Spleen (tissue), 11 donors: ENCODE results near the gene PCARE. TPM values are rescaled to one million over a fixed set of nuclear protein-coding genes. Genes with fewer than 3 reads are reported as not detected.

Experiments used
- DNase-seq: peaks from one replicate; pipeline ENCODE4 v3.0.0-alpha.2; 2020
- H3K27ac ChIP-seq, 8 donors: fragments of 200-600 bp; sonication (generic) in 7 of 8; 1 replicate in 4 of 8; 2 replicates in 4 of 8; pipeline versions ENCODE4 v1.5.0 to v1.8.0; 2016 to 2021; ENCODE audit warnings: inconsistent platforms in 4 of 8, mild to moderate bottlenecking in 4 of 8, moderate library complexity in 1 of 8
- H3K27me3 ChIP-seq, 7 donors: fragments of 200-600 bp; sonication (generic) in 6 of 7; replicated peaks in 1 of 7; 1 replicate in 4 of 7; 2 replicates in 3 of 7; pipeline versions ENCODE4 v1.5.0 to v1.8.0; 2016 to 2021; ENCODE audit warnings: inconsistent platforms in 3 of 7, mild to moderate bottlenecking in 1 of 7
- H3K36me3 ChIP-seq, 6 donors: fragments of 200-600 bp; sonication (generic) in 5 of 6; 1 replicate in 4 of 6; 2 replicates in 2 of 6; pipeline versions ENCODE4 v1.5.0 to v1.8.0; 2016 to 2021; ENCODE audit warnings: inconsistent platforms in 2 of 6
- H3K4me1 ChIP-seq, 6 donors: fragments of 200-600 bp; sonication (generic) in 5 of 6; 1 replicate in 3 of 6; 2 replicates in 3 of 6; pipeline versions ENCODE4 v1.5.0 to v1.8.0; 2016 to 2021; ENCODE audit warnings: inconsistent platforms in 3 of 6
- H3K4me3 ChIP-seq, 8 donors: fragments of 200-600 bp; sonication (generic) in 7 of 8; 1 replicate in 4 of 8; 2 replicates in 4 of 8; pipeline versions ENCODE4 v1.5.0 to v1.8.0; 2016 to 2021; ENCODE audit warnings: inconsistent platforms in 4 of 8, mild to moderate bottlenecking in 4 of 8, moderate library complexity in 2 of 8
- H3K9me3 ChIP-seq, 8 donors: fragments of 200-600 bp; sonication (generic) in 7 of 8; 1 replicate in 4 of 8; 2 replicates in 4 of 8; pipeline versions ENCODE4 v1.5.0 to v1.8.0; 2016 to 2021; ENCODE audit warnings: inconsistent platforms in 4 of 8
- POLR2A ChIP-seq, 3 donors: fragments of 450-650 bp; IDR thresholded peaks; one replicate each; pipeline ENCODE4 v1.5.1; 2017; ENCODE audit warnings: antibody characterized with exemption in 3 of 3, mild to moderate bottlenecking in 1 of 3
- POLR2AphosphoS5 ChIP-seq, 3 donors: sonication (generic); formaldehyde crosslinking; IDR thresholded peaks; one replicate each; pipeline ENCODE4 v1.5.1; 2017; ENCODE audit warnings: antibody characterized with exemption in 3 of 3
- WGBS, 5 donors: extraction: QIAGEN DNeasy Blood & Tissue Kit in 3 of 5; methylation state at CpG; one replicate each; pipeline versions ENCODE4 v1.1.5 to v1.1.7; 2013 to 2018; 5-methylcytosine and 5-hydroxymethylcytosine counted together
- intact Hi-C: fragments of 100-400 bp; cut with DNase I; formaldehyde crosslinking; loops from one replicate; pipeline ENCODE4 v1.15.0; 2023; ENCODE audit warnings: low total_unique reads
- polyA plus RNA-seq, 3 donors: library from polyadenylated mRNA; stranded (reverse); fragments of 200-250 nt; gene quantifications; one replicate each; pipeline ENCODE4 v1.2.1, GENCODE V29; 2013
- total RNA-seq, 7 donors: library from RNA; depleted of rRNA in 3 of 7; stranded (reverse); fragments of >200 nt in 3 of 7; fragmentation: NEBNext Ultra II Directional in 4 of 7; extraction: Animal tissue kit (Norgen Biotek cat#: 25700) in 4 of 7; gene quantifications; one replicate each; pipeline versions ENCODE4 v1.1.0 to v1.2.1, GENCODE V29; 2016 to 2021
- TF ChIP-seq, protein P1 (sequence below), 11 experiments: fragments of 200-600 bp in 7 of 11; fragments of 450-650 bp in 4 of 11; sonication (generic) in 4 of 11; IDR thresholded peaks in 8 of 11; conservative IDR thresholded peaks in 3 of 11; 1 replicate in 7 of 11; 2 replicates in 4 of 11; pipeline versions ENCODE4 v1.4.0 to v1.8.0; 2016 to 2021; ENCODE audit warnings: antibody characterized with exemption in 11 of 11, inconsistent platforms in 4 of 11, mild to moderate bottlenecking in 1 of 11
- donor health status: healthy with polysubstance abuse.
- donor health status: DM: no; HTN: no; CAD: no; lungs with moderate emphysema.
- donor health status: DM: no; HTN: no; CAD: no.
- donor health status: Bipolar disorder and iron deficiency.
- donor health status: healthy.
- donor health status: DM: no; HTN: no; CAD: no.
- donor health status: DM: yes; HTN: yes; CAD: no.

Gene PCARE
- total and polyA plus RNA-seq, 10 donors: not detected

DNA sequence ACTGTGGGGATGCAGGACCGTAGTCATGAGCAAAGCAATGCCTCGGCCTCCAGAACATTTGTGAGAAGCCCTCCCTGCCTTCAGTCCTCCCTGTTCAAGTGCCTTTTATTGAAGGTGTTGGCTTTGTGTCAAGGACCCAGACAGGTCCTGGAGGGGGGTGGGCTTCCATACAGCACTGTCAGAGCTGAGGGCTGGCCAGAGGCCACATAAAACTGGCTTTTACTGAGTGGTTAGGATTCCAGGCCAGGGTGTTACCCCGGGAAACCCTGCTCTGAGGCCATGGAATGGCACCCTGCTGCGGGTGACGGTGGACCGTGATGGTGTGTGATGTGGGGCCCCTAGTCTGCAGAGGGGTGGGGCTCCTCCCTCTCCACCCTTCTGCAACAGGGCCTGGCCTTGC lies 51.6 kb downstream of the PCARE start:
- no peaks in the 10 kb centered on the region for H3K9me3 ChIP-seq
- no peak overlapping the region for H3K4me3 ChIP-seq
- WGBS, 5 donors: 79 to 91% (median 90%) methylated on average over 5 to 6 of the region's 6 CpGs
- H3K4me1 ChIP-seq: peaks cover 0 to 14% (median 4%) of the 10 kb centered on the region in 6 donors
- no peak for TF ChIP-seq POLR2AphosphoS5 (IDR thresholded peaks at IDR 0.05)
- TF ChIP-seq POLR2A (IDR thresholded peaks at IDR 0.05): no peak
- TF ChIP-seq, protein P1, sequence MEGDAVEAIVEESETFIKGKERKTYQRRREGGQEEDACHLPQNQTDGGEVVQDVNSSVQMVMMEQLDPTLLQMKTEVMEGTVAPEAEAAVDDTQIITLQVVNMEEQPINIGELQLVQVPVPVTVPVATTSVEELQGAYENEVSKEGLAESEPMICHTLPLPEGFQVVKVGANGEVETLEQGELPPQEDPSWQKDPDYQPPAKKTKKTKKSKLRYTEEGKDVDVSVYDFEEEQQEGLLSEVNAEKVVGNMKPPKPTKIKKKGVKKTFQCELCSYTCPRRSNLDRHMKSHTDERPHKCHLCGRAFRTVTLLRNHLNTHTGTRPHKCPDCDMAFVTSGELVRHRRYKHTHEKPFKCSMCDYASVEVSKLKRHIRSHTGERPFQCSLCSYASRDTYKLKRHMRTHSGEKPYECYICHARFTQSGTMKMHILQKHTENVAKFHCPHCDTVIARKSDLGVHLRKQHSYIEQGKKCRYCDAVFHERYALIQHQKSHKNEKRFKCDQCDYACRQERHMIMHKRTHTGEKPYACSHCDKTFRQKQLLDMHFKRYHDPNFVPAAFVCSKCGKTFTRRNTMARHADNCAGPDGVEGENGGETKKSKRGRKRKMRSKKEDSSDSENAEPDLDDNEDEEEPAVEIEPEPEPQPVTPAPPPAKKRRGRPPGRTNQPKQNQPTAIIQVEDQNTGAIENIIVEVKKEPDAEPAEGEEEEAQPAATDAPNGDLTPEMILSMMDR (IDR thresholded peaks at IDR 0.05 in 8 of 11, conservative IDR thresholded peaks at IDR 0.05 in 3 of 11): no peak
- peaks cover 0 to 12% (median 0%) of the 10 kb centered on the region in 6 donors for H3K36me3 ChIP-seq
- H3K27ac ChIP-seq: no peak overlapping the region
- DNase-seq: no peak
- no peaks in the 10 kb centered on the region for H3K27me3 ChIP-seq
- intact Hi-C loops: no loop called here

DNA sequence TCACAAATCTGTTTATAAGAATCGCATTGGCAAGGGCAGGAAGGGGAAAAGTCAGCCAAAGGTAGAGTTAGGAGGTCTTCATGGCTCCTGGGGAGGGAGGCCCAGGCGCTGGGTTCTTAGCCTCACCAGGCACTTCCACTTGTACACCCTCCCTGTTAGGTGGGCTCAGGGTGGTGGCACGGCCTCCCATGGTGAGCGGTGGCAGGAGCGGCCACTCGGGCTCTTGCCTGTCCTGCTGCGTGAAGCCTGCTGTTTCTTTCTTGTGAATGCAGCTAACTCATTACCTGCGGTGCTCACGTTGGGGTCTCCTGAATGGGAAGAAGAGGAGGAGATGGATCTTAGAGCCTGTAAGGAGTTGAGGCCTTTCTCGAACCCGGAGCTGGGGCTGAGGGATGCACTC lies 52.4 kb downstream of the PCARE start:
- Histone ChIP-seq H3K27me3 (no peaks in the 10 kb centered on the region), H3K27ac (no peak overlapping the region), H3K36me3 (peaks cover 0 to 10% (median 0%) of the 10 kb centered on the region in 6 donors), H3K4me3 (no peak overlapping the region), H3K4me1 (peaks cover 0 to 21% (median 12%) of the 10 kb centered on the region in 6 donors), H3K9me3 (no peaks in the 10 kb centered on the region)
- DNase-seq: no peak
- TF ChIP-seq POLR2A (IDR thresholded peaks at IDR 0.05): no peak
- WGBS, 5 donors: 87 to 97% (median 91%) methylated on average over 11 of the region's 11 CpGs
- intact Hi-C loops: no loop called here

DNA sequence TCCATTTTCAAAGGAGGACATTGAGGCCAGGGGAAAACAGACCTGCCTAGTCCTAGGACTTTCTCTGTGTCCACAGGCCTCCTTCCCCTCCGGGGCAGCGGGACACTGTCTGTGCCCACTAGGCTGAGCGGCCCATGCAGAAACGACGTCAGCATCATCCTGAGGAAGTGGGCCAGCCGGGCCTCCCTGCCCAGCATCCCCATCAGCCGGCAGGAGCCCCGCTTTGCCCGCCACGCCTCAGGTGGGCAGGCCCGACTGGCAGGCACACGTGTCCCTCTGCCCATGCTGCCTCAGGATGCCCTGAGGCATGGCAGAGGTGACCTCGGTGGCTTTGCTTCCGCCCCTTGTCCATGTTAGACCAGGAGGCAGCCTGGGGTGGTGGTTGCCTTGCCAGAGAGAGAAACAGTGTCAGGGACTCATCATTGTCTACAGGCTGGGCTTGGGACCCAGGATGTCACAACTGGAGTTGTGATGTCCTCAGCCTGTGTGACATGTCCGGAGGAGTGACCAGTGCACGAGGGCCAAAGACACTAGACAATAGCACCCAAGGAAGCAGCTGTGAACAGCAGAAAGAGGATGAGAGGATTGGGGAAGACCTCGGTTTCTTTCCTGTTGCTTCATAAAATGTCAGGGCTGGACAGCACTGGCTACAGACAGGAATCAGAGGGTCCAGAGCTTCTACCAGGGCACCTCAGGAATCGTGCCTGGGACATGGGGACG lies 56.4 kb downstream of the PCARE start:
- no peaks in the 10 kb centered on the region for H3K9me3 ChIP-seq
- peak overlapping the region; percentile 58 to 94 (median 79) for H3K27ac ChIP-seq
- H3K4me3 ChIP-seq: no peak overlapping the region
- no peaks in the 10 kb centered on the region for H3K27me3 ChIP-seq
- intact Hi-C loops: no loop called here
- TF ChIP-seq POLR2AphosphoS5 (IDR thresholded peaks at IDR 0.05): peak in 1 of 3 donors; percentile 15
- TF ChIP-seq, protein P1 (IDR thresholded peaks at IDR 0.05 in 8 of 11, conservative IDR thresholded peaks at IDR 0.05 in 3 of 11): no peak
- DNase-seq: peak; percentile 71
- peaks cover 14 to 62% (median 47%) of the 10 kb centered on the region in 6 donors for H3K4me1 ChIP-seq
- peaks cover 0 to 6% (median 0%) of the 10 kb centered on the region in 6 donors for H3K36me3 ChIP-seq
- 66 to 86% (median 78%) methylated on average over 13 to 19 of the region's 19 CpGs for WGBS, 5 donors

DNA sequence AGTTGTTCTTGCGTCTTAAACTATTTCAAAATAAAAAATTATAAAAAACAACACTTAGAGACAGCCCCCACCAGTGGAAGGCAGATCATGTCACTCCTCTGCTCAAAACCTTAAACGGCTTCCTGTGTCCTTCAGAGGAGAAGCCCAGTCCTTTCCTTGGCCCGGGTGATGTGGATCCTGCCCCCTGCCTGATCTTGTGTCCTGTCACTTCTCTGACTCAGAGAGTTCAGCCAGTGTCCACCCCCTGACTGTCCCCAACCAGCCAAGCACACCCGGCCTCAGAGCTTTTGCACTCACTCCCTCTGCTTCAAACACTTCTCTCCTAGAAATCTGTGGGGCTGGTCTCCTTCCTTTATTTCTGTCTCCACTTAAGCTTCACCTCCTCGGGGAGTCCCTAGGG lies 57.8 kb downstream of the PCARE start:
- no peaks in the 10 kb centered on the region for H3K9me3 ChIP-seq
- TF ChIP-seq, protein P1 (IDR thresholded peaks at IDR 0.05 in 8 of 11, conservative IDR thresholded peaks at IDR 0.05 in 3 of 11): no peak
- no peak for TF ChIP-seq POLR2A (IDR thresholded peaks at IDR 0.05)
- TF ChIP-seq POLR2AphosphoS5 (IDR thresholded peaks at IDR 0.05): no peak
- H3K36me3 ChIP-seq: no peaks in the 10 kb centered on the region
- peak overlapping the region; percentile 58 to 94 (median 79) for H3K27ac ChIP-seq
- peaks cover 0 to 10% (median 0%) of the 10 kb centered on the region in 7 donors for H3K27me3 ChIP-seq
- intact Hi-C loops: no loop called here
- peak; percentile 72 for DNase-seq
- H3K4me1 ChIP-seq: peaks cover 26 to 75% (median 61%) of the 10 kb centered on the region in 6 donors
- H3K4me3 ChIP-seq: no peak overlapping the region
- 25 to 42% (median 34%) methylated on average over 5 of the region's 5 CpGs for WGBS, 5 donors
